Endothelial cell (in vitro differentiated cells): Measurements from ENCODE around the gene EFHC2. TPM values are rescaled to one million over a fixed set of nuclear protein-coding genes. Genes with fewer than 3 reads are reported as not detected.

Source experiments
- DNase-seq: peaks from one replicate; pipeline ENCODE4 v3.0.0; 2021; ENCODE audit warnings: low spot score
- H3K27ac Mint-ChIP-seq: one replicate; pipeline ENCODE4 v1.8.0; 2021; ENCODE audit warnings: mixed read lengths, inconsistent platforms; ENCODE audit not compliant: unreplicated experiment
- H3K27me3 Mint-ChIP-seq: one replicate; pipeline ENCODE4 v1.8.0; 2021; ENCODE audit warnings: mild to moderate bottlenecking, moderate library complexity, mixed read lengths, inconsistent platforms; ENCODE audit not compliant: unreplicated experiment
- H3K36me3 Mint-ChIP-seq: one replicate; pipeline ENCODE4 v1.8.0; 2021; ENCODE audit warnings: mild to moderate bottlenecking, low read depth, mixed read lengths, inconsistent platforms; ENCODE audit not compliant: unreplicated experiment
- H3K4me1 Mint-ChIP-seq: one replicate; pipeline ENCODE4 v1.8.0; 2021; ENCODE audit warnings: mild to moderate bottlenecking, mixed read lengths, inconsistent platforms; ENCODE audit not compliant: unreplicated experiment
- H3K4me3 Mint-ChIP-seq: one replicate; pipeline ENCODE4 v1.8.0; 2021; ENCODE audit warnings: mild to moderate bottlenecking, mixed read lengths, inconsistent platforms; ENCODE audit not compliant: unreplicated experiment
- H3K9me3 Mint-ChIP-seq: one replicate; pipeline ENCODE4 v1.8.0; 2021; ENCODE audit warnings: mixed read lengths, inconsistent platforms; ENCODE audit not compliant: unreplicated experiment
- CTCF ChIP-seq: fragments of 200-600 bp; sonication (generic); IDR thresholded peaks from one replicate; pipeline ENCODE4 v1.5.0; 2021; ENCODE audit warnings: antibody characterized with exemption; ENCODE audit not compliant: unreplicated experiment
- total RNA-seq: library from RNA; stranded (reverse); fragmentation: NEBNext Ultra II Directional; extraction: Animal tissue kit (Norgen Biotek cat#: 25700); gene quantifications from one replicate; pipeline ENCODE4 v1.2.1, GENCODE V29; 2021; ENCODE audit not compliant: unreplicated experiment

Gene EFHC2
- total RNA-seq, 1 donor from 2014 or later, result 0.41 TPM

GRCh38 chrX:44234541-44234940 lies 108.9 kb downstream of the EFHC2 start:
- Mint-ChIP-seq H3K9me3 (no peaks in the 10 kb centered on the region), H3K27me3 (peaks cover 4% of the 10 kb centered on the region), H3K27ac (no peak overlapping the region), H3K4me3 (no peak overlapping the region), H3K36me3 (no peaks in the 10 kb centered on the region), H3K4me1 (no peaks in the 10 kb centered on the region)
- TF ChIP-seq CTCF, result no peak
- DNase-seq, result no peak

GRCh38 chrX:44234116-44234515 lies 109.4 kb downstream of the EFHC2 start:
- Mint-ChIP-seq H3K9me3 (no peaks in the 10 kb centered on the region), H3K4me3 (no peak overlapping the region), H3K27me3 (peaks cover 4% of the 10 kb centered on the region), H3K4me1 (no peaks in the 10 kb centered on the region), H3K36me3 (no peaks in the 10 kb centered on the region), H3K27ac (no peak overlapping the region)
- no peak for DNase-seq
- no peak for TF ChIP-seq CTCF

GRCh38 chrX:44232081-44232480 lies 111.4 kb downstream of the EFHC2 start:
- no peak for DNase-seq
- Mint-ChIP-seq H3K27me3 (no peaks in the 10 kb centered on the region), H3K4me3 (no peak overlapping the region), H3K36me3 (no peaks in the 10 kb centered on the region), H3K9me3 (no peaks in the 10 kb centered on the region), H3K27ac (no peak overlapping the region), H3K4me1 (no peaks in the 10 kb centered on the region)
- TF ChIP-seq CTCF, result no peak

- DNase-seq, result no peak
- H3K4me3 Mint-ChIP-seq, result no peak overlapping the region
- no peaks in the 10 kb centered on the region for H3K27me3 Mint-ChIP-seq
- no peak overlapping the region for H3K27ac Mint-ChIP-seq
- no peaks in the 10 kb centered on the region for H3K36me3 Mint-ChIP-seq
- no peaks in the 10 kb centered on the region for H3K9me3 Mint-ChIP-seq
- TF ChIP-seq CTCF, result no peak
- H3K4me1 Mint-ChIP-seq, result no peaks in the 10 kb centered on the region
Observed at GRCh38 chrX:44228621-44229020, 114.9 kb downstream of the EFHC2 start.

GRCh38 chrX:44227991-44228390 lies 115.5 kb downstream of the EFHC2 start:
- no peak overlapping the region for H3K4me3 Mint-ChIP-seq
- no peaks in the 10 kb centered on the region for H3K4me1 Mint-ChIP-seq
- no peaks in the 10 kb centered on the region for H3K27me3 Mint-ChIP-seq
- no peaks in the 10 kb centered on the region for H3K36me3 Mint-ChIP-seq
- DNase-seq, result no peak
- H3K27ac Mint-ChIP-seq, result no peak overlapping the region
- no peak for TF ChIP-seq CTCF
- no peaks in the 10 kb centered on the region for H3K9me3 Mint-ChIP-seq
